Transverse colon (tissue), 4 donors: ENCODE data around the gene RAPGEF2. TPM values are rescaled to one million over a fixed set of nuclear protein-coding genes. Genes with fewer than 3 reads are reported as not detected.

Experiments used
- DNase-seq: peaks from one replicate; pipeline ENCODE4 v3.0.0-alpha.2; 2019
- H3K27ac ChIP-seq, 4 donors: fragments of 200-600 bp; sonication (generic); 2 replicates each; pipeline ENCODE4 v1.5.1; 2016 to 2018; ENCODE audit warnings: inconsistent platforms in 4 of 4
- H3K27me3 ChIP-seq: fragments of 200-600 bp; sonication (generic); 2 replicates; pipeline ENCODE4 v1.5.1; 2017; ENCODE audit warnings: inconsistent platforms
- H3K36me3 ChIP-seq, 4 donors: fragments of 200-600 bp; sonication (generic); 2 replicates each; pipeline ENCODE4 v1.5.1; 2017 to 2019; ENCODE audit warnings: inconsistent platforms in 4 of 4
- H3K4me1 ChIP-seq, 4 donors: fragments of 200-600 bp; sonication (generic); 2 replicates each; pipeline ENCODE4 v1.5.1; 2017 to 2020; ENCODE audit warnings: inconsistent platforms in 4 of 4
- H3K4me3 ChIP-seq, 4 donors: fragments of 200-600 bp; sonication (generic); 1 replicate in 1 of 4; 2 replicates in 3 of 4; pipeline versions ENCODE4 v1.5.1 to v1.6.1; 2017 to 2019; ENCODE audit warnings: inconsistent platforms in 4 of 4
- H3K9me3 ChIP-seq, 2 donors: fragments of 200-600 bp; sonication (generic); 2 replicates each; pipeline ENCODE4 v1.5.1; 2017 to 2019; ENCODE audit warnings: inconsistent platforms in 2 of 2
- EP300 ChIP-seq: sonication (generic); formaldehyde crosslinking; IDR thresholded peaks from one replicate; pipeline ENCODE4 v1.6.1; 2017; ENCODE audit warnings: antibody characterized with exemption, low read depth
- POLR2A ChIP-seq: fragments of 450-650 bp; IDR thresholded peaks from one replicate; pipeline ENCODE4 v1.6.1; 2016; ENCODE audit warnings: antibody characterized with exemption, mild to moderate bottlenecking, moderate library complexity
- POLR2AphosphoS5 ChIP-seq, 3 donors: sonication (generic); formaldehyde crosslinking; IDR thresholded peaks; one replicate each; pipeline ENCODE4 v1.6.1; 2016; ENCODE audit warnings: antibody characterized with exemption in 3 of 3
- WGBS, 2 donors: methylation state at CpG; one replicate each; pipeline ENCODE4 v1.1.5; 2018; ENCODE audit warnings: low coverage in 1 of 2; 5-methylcytosine and 5-hydroxymethylcytosine counted together
- in situ Hi-C, 4 donors: fragments of 200-750 bp; cut with MboI; loops; one replicate each; pipeline versions ENCODE4 v1.15.0 to v1.15.1; 2017; ENCODE audit warnings: low sequenced_read_pairs in 3 of 4, low pct_ligation_motif_present in 1 of 4, low pct_unique_long_range_greater_than_20kb in 1 of 4
- intact Hi-C: fragments of 100-400 bp; cut with DNase I; formaldehyde crosslinking; loops from one replicate; pipeline ENCODE4 v1.15.1; 2023; ENCODE audit warnings: low total_unique reads
- total RNA-seq, 4 donors: library from RNA; depleted of rRNA; stranded (reverse); fragments of >200 nt; gene quantifications; one replicate each; pipeline ENCODE4 v1.1.0, GENCODE V29; 2016
- TF ChIP-seq, protein P1 (sequence below), 5 experiments: fragments of 200-600 bp in 3 of 5; fragments of 450-650 bp in 2 of 5; sonication (generic) in 3 of 5; IDR thresholded peaks; 1 replicate in 2 of 5; 2 replicates in 3 of 5; pipeline ENCODE4 v1.5.1; 2016 to 2017; ENCODE audit warnings: antibody characterized with exemption in 5 of 5, inconsistent platforms in 3 of 5, mild to moderate bottlenecking in 2 of 5, moderate library complexity in 1 of 5

RAPGEF2 gene
- total RNA-seq, 4 donors from 2014 or later, result 23.3 to 64.8 (median 49.6) TPM

DNA sequence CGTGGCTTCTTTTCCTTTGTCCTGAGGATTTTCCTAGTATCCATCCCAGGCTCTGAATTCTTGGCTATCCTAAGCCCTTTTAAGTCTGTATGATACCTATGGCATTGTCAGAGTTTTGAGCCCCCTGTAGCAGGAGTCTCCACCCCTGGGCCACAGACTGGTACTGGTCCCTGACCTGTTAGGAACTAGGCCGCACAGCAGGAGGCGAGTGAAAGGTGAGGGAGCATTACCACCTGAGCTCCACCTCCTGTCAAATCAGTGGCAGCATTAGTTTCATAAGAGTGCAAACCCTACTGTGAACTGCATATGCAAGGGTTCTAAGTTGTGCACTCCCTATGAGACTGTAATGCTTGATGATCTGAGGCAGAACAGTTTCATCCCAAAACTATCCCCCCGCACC lies 216.1 kb downstream of the RAPGEF2 start:
- WGBS, 2 donors, result 90 to 95% methylated on average over 1 to 4 of the region's 4 CpGs
- no peak for DNase-seq
- Histone ChIP-seq H3K4me1 (no peaks in the 10 kb centered on the region), H3K27ac (no peak overlapping the region), H3K9me3 (no peaks in the 10 kb centered on the region), H3K4me3 (no peak overlapping the region), H3K36me3 (peaks cover 0 to 30% (median 9%) of the 10 kb centered on the region in 4 donors), H3K27me3 (no peaks in the 10 kb centered on the region)
- intact Hi-C loops (no loop called here), in situ Hi-C loops (no loop called here)
- TF ChIP-seq EP300 (no peak), POLR2A (no peak), POLR2AphosphoS5 (IDR thresholded peaks at IDR 0.05) (no peak)
- TF ChIP-seq, protein P1, sequence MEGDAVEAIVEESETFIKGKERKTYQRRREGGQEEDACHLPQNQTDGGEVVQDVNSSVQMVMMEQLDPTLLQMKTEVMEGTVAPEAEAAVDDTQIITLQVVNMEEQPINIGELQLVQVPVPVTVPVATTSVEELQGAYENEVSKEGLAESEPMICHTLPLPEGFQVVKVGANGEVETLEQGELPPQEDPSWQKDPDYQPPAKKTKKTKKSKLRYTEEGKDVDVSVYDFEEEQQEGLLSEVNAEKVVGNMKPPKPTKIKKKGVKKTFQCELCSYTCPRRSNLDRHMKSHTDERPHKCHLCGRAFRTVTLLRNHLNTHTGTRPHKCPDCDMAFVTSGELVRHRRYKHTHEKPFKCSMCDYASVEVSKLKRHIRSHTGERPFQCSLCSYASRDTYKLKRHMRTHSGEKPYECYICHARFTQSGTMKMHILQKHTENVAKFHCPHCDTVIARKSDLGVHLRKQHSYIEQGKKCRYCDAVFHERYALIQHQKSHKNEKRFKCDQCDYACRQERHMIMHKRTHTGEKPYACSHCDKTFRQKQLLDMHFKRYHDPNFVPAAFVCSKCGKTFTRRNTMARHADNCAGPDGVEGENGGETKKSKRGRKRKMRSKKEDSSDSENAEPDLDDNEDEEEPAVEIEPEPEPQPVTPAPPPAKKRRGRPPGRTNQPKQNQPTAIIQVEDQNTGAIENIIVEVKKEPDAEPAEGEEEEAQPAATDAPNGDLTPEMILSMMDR (IDR thresholded peaks at IDR 0.05), result no peak

DNA sequence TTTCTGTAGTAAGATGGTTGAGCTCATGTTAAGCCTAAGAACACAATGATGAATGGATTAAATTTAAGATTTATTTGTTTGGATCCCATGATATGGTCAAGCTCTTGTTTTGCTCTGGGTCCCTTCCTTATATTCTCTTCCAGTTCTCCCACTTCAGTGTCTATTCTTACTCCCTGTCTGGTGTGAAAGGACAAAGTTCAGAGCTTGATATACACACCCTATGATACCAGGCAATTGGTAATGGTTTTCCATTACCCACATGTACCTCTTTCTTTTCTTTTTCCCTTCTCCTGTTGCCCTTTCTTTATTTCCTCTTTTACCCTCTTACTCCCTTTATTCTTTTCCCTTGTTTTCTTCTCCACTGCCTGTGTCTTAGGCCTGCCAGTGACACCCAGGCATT lies 223.6 kb downstream of the RAPGEF2 start:
- TF ChIP-seq EP300 (no peak), POLR2AphosphoS5 (IDR thresholded peaks at IDR 0.05) (no peak), POLR2A (no peak)
- TF ChIP-seq, protein P1 (IDR thresholded peaks at IDR 0.05), result no peak
- Histone ChIP-seq H3K27me3 (no peaks in the 10 kb centered on the region), H3K27ac (no peak overlapping the region), H3K4me1 (peaks cover 0 to 7% (median 0%) of the 10 kb centered on the region in 4 donors), H3K4me3 (no peak overlapping the region), H3K9me3 (no peaks in the 10 kb centered on the region), H3K36me3 (peaks cover 0 to 25% (median 9%) of the 10 kb centered on the region in 4 donors)
- no peak for DNase-seq
- in situ Hi-C loops, result no loop called here
- intact Hi-C loops, result no loop called here

DNA sequence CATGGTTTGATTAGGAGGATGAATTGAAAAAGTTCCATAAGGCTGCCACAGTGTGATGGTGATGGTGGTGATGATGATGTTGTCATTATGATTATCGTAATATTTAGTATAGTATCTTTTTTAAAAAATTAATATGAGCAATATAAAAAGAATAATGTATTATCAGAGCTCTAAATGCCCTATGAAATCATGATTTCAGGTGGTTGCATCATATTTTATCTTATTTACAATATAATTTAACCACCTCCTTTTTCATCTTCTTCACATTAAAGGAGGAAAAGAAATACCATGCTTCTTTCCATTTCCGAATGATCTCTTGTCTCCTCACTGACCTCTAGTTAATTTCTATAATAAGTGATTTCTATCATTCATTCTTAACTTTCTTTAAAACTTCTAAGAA lies 225.9 kb downstream of the RAPGEF2 start:
- Histone ChIP-seq H3K9me3 (no peaks in the 10 kb centered on the region), H3K36me3 (peaks cover 0 to 17% (median 7%) of the 10 kb centered on the region in 4 donors), H3K4me1 (peaks cover 0 to 7% (median 0%) of the 10 kb centered on the region in 4 donors), H3K27ac (no peak overlapping the region), H3K4me3 (no peak overlapping the region), H3K27me3 (no peaks in the 10 kb centered on the region)
- in situ Hi-C loops, result no loop called here
- DNase-seq, result no peak
- WGBS, 2 donors, result 96 to 100% methylated on average over 2 of the region's 2 CpGs
- TF ChIP-seq POLR2AphosphoS5 (IDR thresholded peaks at IDR 0.05) (no peak), EP300 (no peak), POLR2A (no peak)
- TF ChIP-seq, protein P1 (IDR thresholded peaks at IDR 0.05), result no peak
- intact Hi-C loops, result no loop called here

DNA sequence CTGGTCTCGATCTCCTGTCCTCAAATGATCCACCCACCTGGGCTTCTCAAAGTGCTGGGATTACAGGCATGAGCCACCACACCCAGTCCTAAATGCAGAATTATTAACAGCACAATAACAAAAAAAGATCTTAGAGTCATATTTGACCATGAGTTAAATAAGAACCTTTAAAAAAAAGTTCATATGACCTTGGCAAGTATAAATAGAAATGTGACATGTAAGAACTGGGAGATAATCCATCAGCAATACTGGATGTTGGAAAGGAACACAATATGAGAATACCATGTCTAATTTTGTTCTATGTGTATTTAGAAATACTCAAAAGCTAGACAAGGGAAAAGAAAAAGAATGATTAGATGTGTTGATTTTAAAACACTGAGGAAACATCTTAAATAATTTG lies 231.6 kb downstream of the RAPGEF2 start:
- no peaks in the 10 kb centered on the region for H3K4me1 ChIP-seq
- no peak for DNase-seq
- no peak overlapping the region for H3K4me3 ChIP-seq
- no peaks in the 10 kb centered on the region for H3K9me3 ChIP-seq
- in situ Hi-C loops (no loop called here), intact Hi-C loops (no loop called here)
- WGBS, 2 donors, result 89 to 97% methylated on average over 1 of the region's 1 CpG
- H3K27me3 ChIP-seq, result no peaks in the 10 kb centered on the region
- no peak overlapping the region for H3K27ac ChIP-seq
- H3K36me3 ChIP-seq, result peaks cover 0 to 30% (median 13%) of the 10 kb centered on the region in 4 donors
- TF ChIP-seq, protein P1 (IDR thresholded peaks at IDR 0.05), result no peak
- TF ChIP-seq POLR2A (no peak), EP300 (no peak)
